Measurements from ENCODE around the gene ZNF829. TPM values are rescaled to one million over a fixed set of nuclear protein-coding genes. Genes with fewer than 3 reads are reported as not detected.

ZNF829 gene

DNA sequence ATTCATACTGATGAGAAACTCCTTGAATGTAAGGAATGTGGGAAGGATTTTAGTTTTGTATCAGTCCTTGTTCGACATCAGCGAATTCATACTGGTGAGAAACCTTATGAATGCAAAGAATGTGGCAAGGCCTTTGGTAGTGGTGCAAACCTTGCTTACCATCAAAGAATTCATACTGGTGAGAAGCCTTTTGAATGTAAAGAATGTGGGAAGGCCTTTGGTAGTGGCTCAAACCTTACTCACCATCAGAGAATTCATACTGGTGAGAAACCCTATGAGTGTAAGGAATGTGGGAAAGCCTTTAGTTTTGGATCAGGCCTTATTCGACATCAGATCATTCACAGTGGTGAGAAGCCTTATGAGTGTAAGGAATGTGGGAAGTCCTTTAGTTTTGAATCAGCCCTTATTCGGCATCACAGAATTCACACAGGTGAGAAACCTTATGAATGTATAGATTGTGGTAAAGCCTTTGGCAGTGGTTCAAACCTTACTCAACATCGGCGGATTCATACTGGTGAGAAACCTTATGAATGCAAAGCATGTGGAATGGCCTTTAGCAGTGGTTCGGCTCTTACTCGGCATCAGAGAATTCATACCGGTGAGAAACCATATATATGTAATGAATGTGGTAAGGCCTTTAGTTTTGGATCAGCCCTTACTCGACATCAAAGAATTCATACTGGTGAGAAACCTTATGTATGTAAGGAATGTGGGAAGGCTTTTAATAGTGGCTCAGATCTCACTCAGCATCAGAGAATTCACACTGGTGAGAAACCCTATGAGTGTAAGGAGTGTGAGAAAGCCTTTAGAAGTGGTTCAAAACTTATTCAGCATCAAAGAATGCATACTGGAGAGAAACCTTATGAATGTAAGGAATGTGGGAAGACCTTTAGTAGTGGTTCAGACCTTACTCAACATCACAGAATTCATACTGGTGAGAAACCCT is 38.8 kb downstream of the ZNF829 start:
- no peak overlapping the region for H3K4me3 ChIP-seq (ENCODE audit: low read length)
- H3K4me2 ChIP-seq (ENCODE audit: low read length): no peak overlapping the region
- H3K27me3 ChIP-seq (ENCODE audit: control insufficient read depth, insufficient read depth, low read length): no peaks in the 10 kb centered on the region
- peaks cover 48% of the 10 kb centered on the region for H3K9me3 ChIP-seq (replicated peaks; ENCODE audit: low read length)
- peaks cover 24% of the 10 kb centered on the region for H3K36me3 ChIP-seq (ENCODE audit: insufficient read depth, low read length)
- H3K4me1 ChIP-seq (ENCODE audit: control insufficient read depth, insufficient read depth, low read length): no peaks in the 10 kb centered on the region
- no peak overlapping the region for H3K9ac ChIP-seq (ENCODE audit: low read depth, low read length)

DNA sequence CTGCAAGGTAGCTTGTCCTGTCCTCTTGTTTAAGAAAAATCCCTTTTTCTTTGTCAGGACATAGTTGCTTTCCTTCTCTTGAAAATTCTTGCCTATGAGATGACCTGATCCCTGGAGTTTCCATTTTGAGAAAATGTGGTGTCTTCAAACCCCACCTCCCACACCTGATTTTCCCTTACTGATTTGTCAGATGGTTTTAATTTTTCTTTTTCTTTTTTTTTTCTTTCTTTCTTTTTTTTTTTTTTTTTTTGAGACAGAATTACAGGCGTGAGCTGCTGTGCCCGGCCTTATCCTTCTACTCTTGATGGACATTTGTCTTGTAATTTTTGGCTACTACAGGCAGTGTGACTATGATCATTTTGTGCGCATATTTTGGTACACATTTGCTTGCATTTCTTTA is 64.2 kb downstream of the ZNF829 start:
- H3K4me2 ChIP-seq (ENCODE audit: low read length): peak overlapping the region; percentile 98
- H3K4me3 ChIP-seq (ENCODE audit: low read length): peak overlapping the region; percentile 99
- peak overlapping the region; percentile 89 for H3K9ac ChIP-seq (ENCODE audit: low read depth, low read length)

DNA sequence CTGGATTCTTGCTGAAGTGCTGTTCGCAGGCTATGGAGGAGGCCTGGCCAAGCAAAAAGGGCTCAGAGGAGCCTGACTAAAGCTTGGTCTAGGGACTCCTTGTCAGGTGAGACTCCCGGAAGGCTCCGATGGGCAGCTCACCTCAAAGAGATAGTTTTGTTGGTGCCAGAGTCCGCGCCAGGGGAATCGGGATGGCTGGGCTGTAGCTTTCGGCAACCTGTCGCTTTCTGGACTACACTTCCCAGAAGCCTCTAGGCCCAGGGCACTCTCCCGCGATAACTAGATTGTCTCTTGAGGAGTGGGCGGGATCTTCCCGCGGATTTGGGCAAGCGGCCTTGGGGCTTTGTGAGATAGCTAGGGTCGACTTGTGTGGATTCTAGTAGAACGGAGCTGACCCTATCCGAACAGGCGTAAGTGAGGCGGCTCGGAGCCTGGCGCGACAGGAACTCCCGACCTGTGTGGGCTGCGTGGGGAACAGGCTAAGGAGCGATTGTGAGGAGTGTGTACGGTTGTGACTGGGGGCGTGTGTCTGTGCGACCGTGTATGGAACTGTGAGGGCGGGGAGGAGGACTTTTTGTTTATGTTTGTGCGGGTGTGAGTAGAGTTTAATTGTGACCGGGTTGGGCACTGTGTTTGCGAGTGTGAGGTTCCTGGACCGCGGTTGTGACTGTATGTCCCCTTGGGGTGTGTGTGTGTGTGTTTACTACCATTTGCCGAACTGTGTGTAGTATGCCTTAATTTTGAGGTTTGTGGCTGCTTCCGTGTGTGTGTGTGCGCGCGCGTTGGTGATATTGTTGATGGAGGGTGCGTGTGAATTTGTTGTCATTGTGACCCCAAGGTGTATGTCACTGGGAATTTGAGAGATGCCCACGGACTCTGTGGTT is 65.3 kb downstream of the ZNF829 start, which contains the start of gene ZNF345:
Gene ZNF345, plus strand, starts transcription at position 318 of the 884 bp plus-strand sequence. CDS start 25,955 bp downstream, outside the sequence.
- no peaks in the 10 kb centered on the region for H3K27me3 ChIP-seq (ENCODE audit: control insufficient read depth, insufficient read depth, low read length)
- peaks cover 5% of the 10 kb centered on the region for H3K4me1 ChIP-seq (ENCODE audit: control insufficient read depth, insufficient read depth, low read length)
- peak within 1 kb of the TSS; percentile 89 for H3K9ac ChIP-seq (ENCODE audit: low read depth, low read length)
- H3K9me3 ChIP-seq (replicated peaks; ENCODE audit: low read length): peaks cover 2% of the 10 kb centered on the region
- peak within 1 kb of the TSS; percentile 98 for H3K4me2 ChIP-seq (ENCODE audit: low read length)
- H3K4me3 ChIP-seq (ENCODE audit: low read length): peak within 1 kb of the TSS; percentile 99
- H3K36me3 ChIP-seq (ENCODE audit: insufficient read depth, low read length): peaks cover 15% of the 10 kb centered on the region

More for the DNA sequence above, 64.2 kb downstream of the ZNF829 start:
- Histone ChIP-seq H3K36me3 (ENCODE audit: insufficient read depth, low read length) (peaks cover 17% of the 10 kb centered on the region), H3K9me3 (replicated peaks; ENCODE audit: low read length) (peaks cover 3% of the 10 kb centered on the region), H3K4me1 (ENCODE audit: control insufficient read depth, insufficient read depth, low read length) (peaks cover 5% of the 10 kb centered on the region), H3K27me3 (ENCODE audit: control insufficient read depth, insufficient read depth, low read length) (no peaks in the 10 kb centered on the region)

DNA sequence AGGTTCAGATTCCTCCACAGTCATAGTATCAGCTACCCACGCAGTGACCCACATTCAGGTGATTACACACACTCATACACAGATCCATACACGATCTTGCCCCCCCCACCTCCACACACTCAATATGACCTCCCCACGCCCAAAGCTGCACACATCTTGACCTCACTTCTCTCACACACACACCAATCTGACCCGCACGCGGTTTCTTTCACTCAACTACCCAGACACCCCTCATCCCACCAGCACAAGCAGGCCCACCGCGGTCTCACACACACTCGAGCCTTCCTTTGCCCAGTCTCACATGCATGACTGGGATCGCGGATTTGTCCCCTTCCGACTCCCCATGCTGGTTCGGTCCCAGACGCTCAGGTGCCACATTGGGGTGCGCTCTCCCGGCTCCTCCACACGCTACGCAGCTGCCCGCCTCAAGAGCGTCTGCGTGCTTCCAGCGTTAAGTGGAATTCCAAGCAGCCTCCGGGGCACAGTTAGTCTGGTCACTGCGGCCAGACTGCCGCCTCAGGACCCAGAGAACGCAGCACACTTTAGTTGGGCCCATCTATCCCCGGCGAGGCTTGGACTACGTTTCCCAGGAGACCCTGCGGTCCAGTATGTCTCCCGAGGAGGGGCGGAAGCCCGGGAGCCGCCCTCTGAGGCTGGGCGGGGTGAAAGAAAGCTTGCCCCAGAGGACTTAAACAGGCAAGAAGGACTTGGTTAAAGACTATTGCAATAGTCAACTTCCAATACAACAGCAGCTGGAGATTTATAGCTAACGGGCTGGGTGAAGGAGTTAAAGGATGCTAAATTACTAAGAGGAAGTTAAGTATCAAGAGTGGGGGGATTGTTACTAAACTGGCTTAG is 66.2 kb downstream of the ZNF829 start:
- Histone ChIP-seq H3K27me3 (ENCODE audit: control insufficient read depth, insufficient read depth, low read length) (no peaks in the 10 kb centered on the region), H3K4me1 (ENCODE audit: control insufficient read depth, insufficient read depth, low read length) (peaks cover 5% of the 10 kb centered on the region), H3K4me2 (ENCODE audit: low read length) (peak overlapping the region; percentile 98), H3K9me3 (replicated peaks; ENCODE audit: low read length) (no peaks in the 10 kb centered on the region), H3K9ac (ENCODE audit: low read depth, low read length) (peak overlapping the region; percentile 89), H3K36me3 (ENCODE audit: insufficient read depth, low read length) (peaks cover 11% of the 10 kb centered on the region), H3K4me3 (ENCODE audit: low read length) (peak overlapping the region; percentile 99)

DNA sequence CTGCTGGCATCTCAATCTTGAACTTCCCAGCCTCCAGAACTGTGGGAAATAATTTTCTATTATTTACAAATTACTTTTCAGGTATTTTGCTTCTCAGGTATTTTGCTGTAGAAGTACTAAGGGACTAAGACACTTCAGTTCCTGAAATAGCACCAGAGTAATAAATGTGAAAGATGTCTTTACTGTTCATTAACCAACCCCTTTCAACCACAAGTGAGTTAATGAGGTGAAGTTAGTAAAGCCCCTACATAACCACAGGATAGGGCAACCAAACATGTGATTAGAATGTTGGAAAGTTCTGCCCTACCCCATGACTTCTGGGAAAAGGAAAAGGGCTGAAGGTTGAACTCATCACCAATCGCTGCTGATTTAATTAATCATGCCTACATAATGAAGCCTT is 68.1 kb downstream of the ZNF829 start:
- Histone ChIP-seq H3K27me3 (ENCODE audit: control insufficient read depth, insufficient read depth, low read length) (no peaks in the 10 kb centered on the region), H3K4me2 (ENCODE audit: low read length) (no peak overlapping the region), H3K4me1 (ENCODE audit: control insufficient read depth, insufficient read depth, low read length) (peaks cover 5% of the 10 kb centered on the region), H3K9me3 (replicated peaks; ENCODE audit: low read length) (no peaks in the 10 kb centered on the region), H3K36me3 (ENCODE audit: insufficient read depth, low read length) (peaks cover 5% of the 10 kb centered on the region), H3K4me3 (ENCODE audit: low read length) (no peak overlapping the region), H3K9ac (ENCODE audit: low read depth, low read length) (no peak overlapping the region)

DNA sequence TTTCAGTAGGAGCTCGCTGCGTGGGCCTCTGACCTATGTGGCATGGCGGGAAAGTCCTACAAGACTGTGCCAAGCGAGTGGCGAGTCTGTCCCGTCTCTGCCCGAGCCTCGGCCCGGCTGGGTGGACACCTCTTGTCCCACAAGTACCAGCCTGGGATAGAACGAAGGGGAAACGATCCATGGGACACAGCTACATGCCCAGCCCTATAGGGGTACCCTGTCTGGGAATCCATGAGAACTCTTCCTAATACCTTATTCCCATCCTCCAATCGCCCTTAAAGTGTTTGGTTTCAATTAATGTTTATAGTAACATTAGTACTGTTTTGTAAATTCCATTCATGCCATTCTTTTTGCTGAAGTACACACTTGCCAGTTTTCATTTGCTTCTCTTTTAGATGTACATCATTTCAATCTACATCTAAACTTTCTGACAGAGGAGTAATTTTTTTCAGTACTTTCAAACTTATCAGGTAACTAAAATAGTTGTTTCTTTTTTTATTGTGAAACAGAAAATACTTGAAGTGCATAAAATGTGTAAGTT is 77.2 kb downstream of the ZNF829 start:
- H3K4me3 ChIP-seq (ENCODE audit: low read length): peak overlapping the region; percentile 95
- H3K9me3 ChIP-seq (replicated peaks; ENCODE audit: low read length): peaks cover 5% of the 10 kb centered on the region
- H3K27me3 ChIP-seq (ENCODE audit: control insufficient read depth, insufficient read depth, low read length): no peaks in the 10 kb centered on the region
- H3K4me1 ChIP-seq (ENCODE audit: control insufficient read depth, insufficient read depth, low read length): peaks cover 16% of the 10 kb centered on the region
- H3K36me3 ChIP-seq (ENCODE audit: insufficient read depth, low read length): peaks cover 7% of the 10 kb centered on the region
- peak overlapping the region; percentile 95 for H3K4me2 ChIP-seq (ENCODE audit: low read length)
- H3K9ac ChIP-seq (ENCODE audit: low read depth, low read length): peak overlapping the region; percentile 91

Small RNAs within 50 kb of the gene (small RNA-seq; reads per million reads assigned to genes)
- gene RF00019: not detected

Data from skeletal muscle satellite cell (primary cell).